ENCODE results near the gene SDC3.

GRCh38 chr1:30891227-30891552, 17.4 kb downstream of the SDC3 start:
- no peak for TF ChIP-seq CTCF (IDR thresholded peaks at IDR 0.05; ENCODE audit: insufficient read depth, low read length)
- no peak for TF ChIP-seq GABPA (IDR thresholded peaks at IDR 0.05; ENCODE audit: low read depth)
- no peak for TF ChIP-seq POLR2AphosphoS5 (IDR thresholded peaks at IDR 0.05; ENCODE audit: low read depth)
- TF ChIP-seq REST (IDR thresholded peaks at IDR 0.05; ENCODE audit: insufficient replicate concordance, low read depth) = no peak
- no peak for TF ChIP-seq SPI1 (IDR thresholded peaks at IDR 0.05; ENCODE audit: borderline replicate concordance, low read depth)

Data from HL-60 (cell line).